GM18508 (cell line): ENCODE measurements around the gene CLCN6.

Experiments
- ATAC-seq: cut with Tn5 transposase; IDR thresholded peaks from one replicate; pipeline ENCODE4 v1.9.1; 2021; ENCODE audit warnings: moderate number of reproducible peaks; ENCODE audit not compliant: insufficient read depth, unreplicated experiment

The CLCN6 gene

GRCh38 chr1:11805422-11806306 lies at the start of gene CLCN6, which contains the start of gene MTHFR:
Gene CLCN6 (plus strand): TSS chr1:11806191. CDS start chr1:11806263, 72 bp downstream.
Gene MTHFR (minus strand): TSS chr1:11805964. CDS start chr1:11803116, 2,848 bp downstream.
- peak; percentile 69 for ATAC-seq

- ATAC-seq = no peak
Measured at GRCh38 chr1:11757047-11757446, 48.9 kb upstream of the CLCN6 start.

DNA sequence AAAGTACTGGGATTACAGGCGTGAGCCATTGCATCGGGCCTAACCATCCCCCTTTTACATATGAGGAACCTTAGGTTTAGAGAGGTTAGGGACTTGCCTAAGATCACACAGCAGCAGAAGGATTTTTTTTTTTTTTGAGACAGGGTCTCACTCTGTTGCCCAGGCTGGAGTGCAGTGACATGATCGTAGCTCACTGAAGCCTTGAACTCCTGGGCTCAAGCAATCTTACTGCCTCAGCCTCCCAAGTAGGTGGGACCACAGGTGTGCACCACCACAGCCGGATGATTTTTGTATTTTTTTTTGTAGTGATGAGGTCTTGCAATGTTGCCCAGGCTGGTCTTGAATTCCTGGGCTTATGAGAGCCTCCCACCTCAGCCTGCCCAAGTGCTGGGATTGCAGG lies 46.2 kb upstream of the CLCN6 start:
- ATAC-seq = no peak

- no peak for ATAC-seq
Measured at GRCh38 chr1:11761285-11761684, 44.7 kb upstream of the CLCN6 start.

- ATAC-seq = no peak
Measured at GRCh38 chr1:11761988-11762406, 44.0 kb upstream of the CLCN6 start, which contains the start of gene C1orf167. Gene C1orf167 (plus strand): TSS chr1:11762193. CDS start chr1:11764401, 2,208 bp downstream.

GRCh38 chr1:11764115-11764514 lies 41.9 kb upstream of the CLCN6 start:
- ATAC-seq = no peak

- ATAC-seq = no peak
Measured at GRCh38 chr1:11764519-11764918, 41.5 kb upstream of the CLCN6 start.

- no peak for ATAC-seq
Measured at GRCh38 chr1:11765661-11766428, 40.1 kb upstream of the CLCN6 start.

GRCh38 chr1:11766429-11766776 lies 39.6 kb upstream of the CLCN6 start:
- ATAC-seq = no peak

- ATAC-seq = no peak
Measured at GRCh38 chr1:11767922-11768704, 37.9 kb upstream of the CLCN6 start.

GRCh38 chr1:11768821-11769220 lies 37.2 kb upstream of the CLCN6 start:
- no peak for ATAC-seq

- no peak for ATAC-seq
Measured at GRCh38 chr1:11769274-11769673, 36.7 kb upstream of the CLCN6 start.

DNA sequence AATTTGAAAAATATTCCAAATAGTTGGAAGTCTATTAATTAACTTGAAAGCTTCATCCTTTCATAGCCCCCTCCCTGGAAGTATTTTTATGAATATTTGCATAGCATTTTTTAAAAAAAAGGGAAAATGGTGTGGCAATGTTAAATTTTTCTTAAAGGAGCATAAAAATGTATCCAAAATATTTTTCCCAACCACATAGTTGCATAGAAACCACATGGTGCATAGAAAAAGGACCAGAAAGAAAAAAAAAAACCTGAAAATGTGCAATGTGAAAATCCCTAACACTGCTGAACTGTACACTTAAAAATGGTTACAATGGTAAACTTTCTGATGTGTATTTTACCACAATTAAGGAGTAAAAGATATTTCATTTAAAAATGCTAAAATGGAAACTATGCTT lies 36.0 kb upstream of the CLCN6 start:
- no peak for ATAC-seq

DNA sequence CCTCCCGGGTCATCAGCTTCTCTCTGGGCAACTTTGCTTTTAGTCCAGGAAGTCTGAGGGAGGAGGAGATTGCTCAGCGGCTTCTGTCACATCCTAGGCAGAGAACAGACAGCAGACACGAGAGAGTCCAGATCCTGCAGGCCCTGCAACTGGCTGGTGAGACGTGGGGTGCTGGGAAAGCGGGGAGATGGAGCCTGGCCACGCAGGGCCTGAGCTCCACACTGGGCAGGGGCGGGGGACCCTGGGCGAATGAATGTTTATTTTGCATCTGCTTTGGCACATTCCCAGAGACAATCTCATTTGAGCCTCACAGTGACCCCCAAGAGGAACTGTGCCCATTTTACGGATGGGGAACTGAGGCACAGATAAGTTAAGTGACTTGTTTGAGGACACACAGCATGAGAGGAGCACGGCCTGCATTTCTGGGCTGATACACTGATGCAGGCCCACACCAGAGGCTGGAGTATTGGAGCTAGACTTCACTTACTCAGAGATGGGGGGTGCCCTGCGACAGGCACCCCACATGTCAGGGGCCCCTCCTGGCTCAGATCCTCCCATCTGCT lies 34.4 kb upstream of the CLCN6 start:
- no peak for ATAC-seq

GRCh38 chr1:11772458-11772857 lies 33.5 kb upstream of the CLCN6 start:
- no peak for ATAC-seq

GRCh38 chr1:11774753-11775152 lies 31.2 kb upstream of the CLCN6 start:
- no peak for ATAC-seq

- no peak for ATAC-seq
Measured at GRCh38 chr1:11777658-11778322, 28.2 kb upstream of the CLCN6 start.

DNA sequence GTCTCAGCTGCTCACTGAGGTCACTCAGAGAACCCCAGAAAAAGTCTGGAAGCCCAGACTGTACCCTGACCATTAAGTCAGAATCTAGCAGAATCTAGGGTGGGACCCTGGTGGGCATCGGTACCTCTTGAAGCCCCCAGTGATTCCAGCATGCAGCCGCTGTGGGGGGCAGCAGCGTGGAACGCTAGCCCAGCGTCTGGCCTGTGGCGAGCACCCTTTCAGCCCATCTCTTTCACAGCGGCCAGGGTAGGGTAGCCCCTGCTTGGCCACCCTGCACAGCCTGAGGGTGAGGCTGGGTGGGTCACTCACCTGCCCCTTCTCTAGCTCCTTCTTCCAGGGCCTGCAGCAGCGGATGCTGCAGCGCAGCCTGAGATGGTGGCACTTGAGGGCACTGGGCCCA lies 27.7 kb upstream of the CLCN6 start:
- no peak for ATAC-seq

- no peak for ATAC-seq
Measured at GRCh38 chr1:11778844-11779623, 27.0 kb upstream of the CLCN6 start.
